B cell (primary cell): ENCODE measurements around the gene CNTD1.

Experiments
- CTCF ChIP-seq: fragments of 200-600 bp; IDR thresholded peaks from one replicate; pipeline ENCODE4 v1.8.0; 2022; ENCODE audit warnings: antibody characterized with exemption, mild to moderate bottlenecking
- EZH2 ChIP-seq: IDR thresholded peaks from 2 replicates; pipeline ENCODE4 v1.6.1; 2012; ENCODE audit warnings: borderline replicate concordance, low read depth, mild to moderate bottlenecking, moderate library complexity, low read length; ENCODE audit not compliant: insufficient read depth, poor library complexity, severe bottlenecking

GRCh38 chr17:42849031-42849430, 50.4 kb downstream of the CNTD1 start:
- no peak for TF ChIP-seq CTCF
- TF ChIP-seq EZH2, result no peak
